Measurements from ENCODE around the gene OSBPL1A. TPM values are rescaled to one million over a fixed set of nuclear protein-coding genes. Genes with fewer than 3 reads are reported as not detected.
A peak's percentile ranks its signal among the peaks of the same experiment; 100 is the strongest.

The OSBPL1A gene
- 50.6 TPM for total RNA-seq
- long read RNA-seq, full-length matches to known transcripts: 46 of 109 reads
- long read RNA-seq, partial matches to known transcripts: 35 of 109 reads
- long read RNA-seq, other reads (novel, unspliced or antisense): 28 of 109 reads

DNA sequence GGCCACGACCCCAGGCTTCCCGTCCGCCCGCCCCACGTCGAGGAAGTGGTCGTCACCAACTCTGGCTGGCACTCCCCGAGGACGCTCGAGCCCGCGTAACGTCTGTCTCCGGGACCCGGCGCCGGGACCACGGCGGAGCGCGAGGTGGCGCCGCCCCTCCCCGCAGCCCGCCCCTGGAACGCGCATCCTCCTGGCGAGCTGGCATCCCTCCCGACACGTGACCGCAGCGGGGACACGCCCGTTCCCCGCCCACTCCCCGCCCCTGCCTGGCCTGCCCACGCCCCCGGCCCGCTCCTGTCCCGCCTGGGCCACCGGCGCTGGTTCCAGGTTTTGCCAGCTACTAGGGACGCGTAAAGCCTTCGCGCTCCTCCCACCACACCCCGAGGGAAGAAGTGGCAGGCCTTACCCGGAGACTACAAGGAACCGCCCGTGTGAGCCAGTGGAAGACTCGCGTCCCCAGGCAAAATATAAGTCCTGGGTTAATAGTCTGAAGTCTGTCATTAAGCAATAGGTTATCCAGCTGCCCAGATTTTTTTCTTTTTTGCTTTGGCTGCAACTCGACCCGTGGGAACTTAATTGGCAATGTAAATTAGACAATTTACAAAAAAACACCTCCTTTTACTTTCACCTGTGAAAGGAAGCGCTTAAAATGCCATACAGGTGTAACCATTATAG, at the start of gene OSBPL1A:
TSS of gene OSBPL1A (minus strand) at position 131 of the 675 bp plus-strand sequence. CDS start 20,291 bp downstream, outside the sequence.
- Histone ChIP-seq H3K4me1 (peaks cover 11% of the 10 kb centered on the region), H3K27ac (peak within 1 kb of the TSS; percentile 89), H3K4me3 (peak within 1 kb of the TSS; percentile 70), H3K27me3 (ENCODE audit: low read depth) (no peaks in the 10 kb centered on the region), H3K9me3 (no peaks in the 10 kb centered on the region), H3K36me3 (no peaks in the 10 kb centered on the region)
- TF ChIP-seq, protein P1, sequence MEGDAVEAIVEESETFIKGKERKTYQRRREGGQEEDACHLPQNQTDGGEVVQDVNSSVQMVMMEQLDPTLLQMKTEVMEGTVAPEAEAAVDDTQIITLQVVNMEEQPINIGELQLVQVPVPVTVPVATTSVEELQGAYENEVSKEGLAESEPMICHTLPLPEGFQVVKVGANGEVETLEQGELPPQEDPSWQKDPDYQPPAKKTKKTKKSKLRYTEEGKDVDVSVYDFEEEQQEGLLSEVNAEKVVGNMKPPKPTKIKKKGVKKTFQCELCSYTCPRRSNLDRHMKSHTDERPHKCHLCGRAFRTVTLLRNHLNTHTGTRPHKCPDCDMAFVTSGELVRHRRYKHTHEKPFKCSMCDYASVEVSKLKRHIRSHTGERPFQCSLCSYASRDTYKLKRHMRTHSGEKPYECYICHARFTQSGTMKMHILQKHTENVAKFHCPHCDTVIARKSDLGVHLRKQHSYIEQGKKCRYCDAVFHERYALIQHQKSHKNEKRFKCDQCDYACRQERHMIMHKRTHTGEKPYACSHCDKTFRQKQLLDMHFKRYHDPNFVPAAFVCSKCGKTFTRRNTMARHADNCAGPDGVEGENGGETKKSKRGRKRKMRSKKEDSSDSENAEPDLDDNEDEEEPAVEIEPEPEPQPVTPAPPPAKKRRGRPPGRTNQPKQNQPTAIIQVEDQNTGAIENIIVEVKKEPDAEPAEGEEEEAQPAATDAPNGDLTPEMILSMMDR (IDR thresholded peaks at IDR 0.05): no peak
- ATAC-seq (peak; percentile 98 to 99), DNase-seq (peak; percentile 97)
- intact Hi-C loops (cut with DNase I): no loop called here

DNA sequence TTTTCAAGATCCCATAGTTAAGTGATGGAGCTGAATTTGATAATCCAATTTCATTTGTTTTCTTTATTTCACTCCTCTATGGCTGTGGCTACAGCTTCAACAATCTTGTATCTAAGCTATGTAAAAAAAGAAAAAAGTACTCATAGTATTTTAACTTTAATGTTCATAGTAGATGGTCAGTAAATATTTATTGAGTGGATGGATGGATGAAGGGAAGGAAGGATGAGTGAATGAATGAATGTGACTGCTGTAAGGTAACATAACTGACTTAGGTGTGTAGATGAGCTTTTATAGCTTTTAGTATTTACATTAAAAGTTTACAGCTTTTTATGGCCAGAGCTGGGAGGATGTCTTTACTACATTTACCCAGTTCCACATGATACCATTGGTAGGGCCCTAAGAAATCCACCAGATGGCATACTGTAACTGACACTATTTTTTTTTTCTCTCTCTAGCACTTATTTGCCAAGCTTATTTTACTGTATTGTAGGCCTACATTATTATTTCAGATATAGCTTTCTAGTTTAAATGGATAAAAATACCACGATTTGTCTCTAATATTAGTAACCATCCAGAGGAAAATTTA, 49.4 kb upstream of the OSBPL1A start:
- TF ChIP-seq, protein P1 (IDR thresholded peaks at IDR 0.05): no peak
- Histone ChIP-seq H3K27me3 (ENCODE audit: low read depth) (no peaks in the 10 kb centered on the region), H3K27ac (no peak overlapping the region), H3K4me1 (no peaks in the 10 kb centered on the region), H3K4me3 (no peak overlapping the region), H3K9me3 (no peaks in the 10 kb centered on the region), H3K36me3 (peaks cover 88% of the 10 kb centered on the region)
- no peak for ATAC-seq
- intact Hi-C loops (cut with DNase I): no loop called here
- DNase-seq: no peak

DNA sequence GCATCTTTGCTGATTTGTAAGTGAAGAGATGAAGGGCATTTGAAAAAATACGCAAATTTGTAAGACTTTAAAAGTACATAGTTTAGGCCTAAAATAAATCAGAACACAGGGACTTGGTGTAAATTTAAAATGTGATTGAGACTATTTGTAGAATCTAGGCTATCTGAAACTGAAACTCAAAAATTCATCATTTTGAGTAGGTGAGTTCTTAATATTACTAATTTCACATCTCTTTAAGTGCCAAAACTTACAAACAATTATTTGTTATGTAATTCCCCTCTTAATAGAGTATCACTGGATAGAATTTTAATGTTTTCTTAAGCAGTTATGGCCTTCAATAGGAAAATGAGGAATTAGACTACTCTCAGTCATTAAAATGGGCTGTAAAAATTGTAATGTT, 48.8 kb upstream of the OSBPL1A start:
- ATAC-seq (no peak), DNase-seq (no peak)
- H3K36me3 ChIP-seq: peaks cover 89% of the 10 kb centered on the region
- H3K4me1 ChIP-seq: no peaks in the 10 kb centered on the region
- no peak overlapping the region for H3K4me3 ChIP-seq
- intact Hi-C loops (cut with DNase I): no loop called here
- no peaks in the 10 kb centered on the region for H3K27me3 ChIP-seq (ENCODE audit: low read depth)
- no peak overlapping the region for H3K27ac ChIP-seq
- H3K9me3 ChIP-seq: no peaks in the 10 kb centered on the region
- TF ChIP-seq, protein P1 (IDR thresholded peaks at IDR 0.05): no peak

DNA sequence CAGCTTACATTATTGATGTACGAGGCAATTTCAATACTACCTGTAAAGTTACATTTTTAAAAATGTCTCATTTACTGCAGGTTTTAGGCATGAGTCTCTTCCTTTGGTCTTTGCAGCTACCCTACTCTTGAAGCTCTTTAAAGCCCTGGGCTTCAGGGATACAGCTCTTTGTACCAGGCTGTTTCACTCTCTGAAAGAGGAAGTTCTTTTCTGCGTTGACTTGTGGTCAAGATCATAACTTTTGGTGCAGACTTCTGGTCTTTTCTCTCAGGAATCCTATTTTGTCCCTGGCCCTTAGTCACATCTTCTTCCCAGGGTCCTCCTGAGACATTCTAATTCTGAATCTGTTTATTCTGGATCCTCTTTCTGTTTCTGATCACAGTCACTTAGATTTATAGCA, 46.2 kb upstream of the OSBPL1A start:
- DNase-seq (no peak), ATAC-seq (no peak)
- Histone ChIP-seq H3K4me1 (no peaks in the 10 kb centered on the region), H3K36me3 (peaks cover 85% of the 10 kb centered on the region), H3K27ac (no peak overlapping the region), H3K9me3 (no peaks in the 10 kb centered on the region), H3K4me3 (no peak overlapping the region), H3K27me3 (ENCODE audit: low read depth) (no peaks in the 10 kb centered on the region)
- intact Hi-C loops (cut with DNase I): no loop called here
- TF ChIP-seq, protein P1 (IDR thresholded peaks at IDR 0.05): no peak

DNA sequence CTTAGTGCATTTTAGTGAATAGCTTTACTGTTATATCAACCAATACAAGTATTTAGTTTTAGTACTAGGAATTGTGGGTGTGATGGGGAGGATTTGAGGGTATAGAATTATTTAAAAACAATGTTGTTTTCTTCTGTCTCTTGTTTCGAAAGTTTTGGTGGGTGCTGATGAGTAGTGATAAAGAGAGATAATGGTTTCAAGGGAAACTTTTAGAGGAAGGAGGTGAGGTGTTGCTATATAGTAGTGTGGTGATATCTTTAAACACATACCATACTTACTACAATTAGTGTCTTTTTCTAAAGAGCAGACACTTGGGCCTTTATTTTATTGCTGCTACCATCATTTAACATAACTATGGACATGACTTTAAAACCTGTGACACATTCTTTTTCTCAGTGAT, 39.3 kb upstream of the OSBPL1A start:
- ATAC-seq: no peak
- Histone ChIP-seq H3K4me1 (no peaks in the 10 kb centered on the region), H3K4me3 (no peak overlapping the region), H3K27me3 (ENCODE audit: low read depth) (no peaks in the 10 kb centered on the region), H3K36me3 (peaks cover 59% of the 10 kb centered on the region), H3K9me3 (no peaks in the 10 kb centered on the region), H3K27ac (no peak overlapping the region)
- DNase-seq: no peak
- intact Hi-C loops (cut with DNase I): no loop called here
- TF ChIP-seq, protein P1 (IDR thresholded peaks at IDR 0.05): no peak
